HepG2 (cell line): Measurements from ENCODE around the gene KRT6B. TPM values are rescaled to one million over a fixed set of nuclear protein-coding genes. Genes with fewer than 3 reads are reported as not detected.

Source experiments
- ZNF546 ChIP-seq: sonication (generic); formaldehyde crosslinking; conservative IDR thresholded peaks from 2 replicates; pipeline ENCODE4 v1.8.1; 2023; ENCODE audit warnings: mild to moderate bottlenecking, missing genetic modification reagents
- polyA plus RNA-seq, 8 experiments: library from polyadenylated mRNA; depleted of rRNA in 3 of 8; stranded (reverse) in 7 of 8; unstranded in 1 of 8; fragments of >200 nt; fragmentation: Illumina TruSeq in 4 of 8; extraction: Trizol in 4 of 8; gene quantifications; 2 replicates each; pipeline versions ENCODE4 v1.2.1 to v1.2.3, GENCODE V29; 2011 to 2016; ENCODE audit warnings: low read depth in 4 of 8, missing spikeins in 1 of 8, mixed read lengths in 1 of 8; ENCODE audit not compliant: insufficient read depth in 1 of 8
- total RNA-seq, 5 experiments: library from RNA; depleted of rRNA; stranded (reverse); fragments of >200 nt; fragmentation: Illumina TruSeq; extraction: Trizol; gene quantifications; 2 replicates each; pipeline ENCODE4 v1.2.3, GENCODE V29; 2016; ENCODE audit warnings: low read depth in 1 of 5
- TF ChIP-seq, protein P1 (sequence below): sonication (generic); formaldehyde crosslinking; IDR thresholded peaks from 2 replicates; pipeline ENCODE4 v1.8.1; 2023; ENCODE audit warnings: mild to moderate bottlenecking, inconsistent platforms, moderate library complexity, missing genetic modification reagents, borderline replicate concordance
- TF ChIP-seq, protein P2 (sequence below): sonication (generic); formaldehyde crosslinking; IDR thresholded peaks from 2 replicates; pipeline ENCODE4 v1.5.0; 2020; ENCODE audit warnings: mild to moderate bottlenecking, missing genetic modification reagents, borderline replicate concordance

Gene KRT6B
- total and polyA plus RNA-seq, 2 of the 13 experiments (the other 11 are each of a cell fraction or from before 2014, with no cell fraction given), result not detected

DNA sequence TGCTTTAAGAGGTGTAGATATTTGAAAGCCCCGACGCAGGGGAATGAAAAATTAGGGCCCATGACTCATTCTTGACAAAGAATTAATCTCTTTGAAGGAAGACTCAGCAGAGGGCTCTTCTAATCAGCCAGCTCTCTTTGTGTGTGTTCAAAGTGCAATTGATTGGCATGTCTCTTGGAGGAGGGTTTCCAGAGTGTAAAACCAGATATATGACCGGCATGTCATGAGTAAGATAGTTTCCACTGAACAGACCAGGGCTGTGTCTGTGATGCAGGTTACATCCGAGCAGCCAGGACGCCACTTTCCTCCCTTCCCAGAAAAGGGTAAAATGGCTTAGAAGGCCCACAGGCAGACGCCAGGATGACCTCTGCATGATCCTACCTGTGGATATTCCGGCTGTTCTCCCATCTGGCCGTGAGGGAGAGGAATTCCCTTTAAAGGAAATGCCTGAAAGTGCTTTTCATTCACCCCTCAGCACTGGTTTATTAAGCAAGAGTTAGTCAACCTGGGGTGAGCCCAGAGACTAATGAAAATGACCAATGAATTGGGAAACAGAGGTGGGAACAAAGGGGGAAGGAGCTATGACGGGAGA lies 10.5 kb downstream of the KRT6B start (continued):
- TF ChIP-seq, protein P1, sequence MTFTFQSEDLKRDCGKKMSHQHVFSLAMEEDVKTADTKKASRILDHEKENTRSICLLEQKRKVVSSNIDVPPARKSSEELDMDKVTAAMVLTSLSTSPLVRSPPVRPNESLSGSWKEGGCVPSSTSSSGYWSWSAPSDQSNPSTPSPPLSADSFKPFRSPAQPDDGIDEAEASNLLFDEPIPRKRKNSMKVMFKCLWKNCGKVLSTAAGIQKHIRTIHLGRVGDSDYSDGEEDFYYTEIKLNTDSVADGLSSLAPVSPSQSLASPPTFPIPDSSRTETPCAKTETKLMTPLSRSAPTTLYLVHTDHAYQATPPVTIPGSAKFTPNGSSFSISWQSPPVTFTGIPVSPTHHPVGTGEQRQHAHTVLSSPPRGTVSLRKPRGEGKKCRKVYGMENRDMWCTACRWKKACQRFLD (CRISPR knock-in tag), result no peak
- TF ChIP-seq, protein P2, sequence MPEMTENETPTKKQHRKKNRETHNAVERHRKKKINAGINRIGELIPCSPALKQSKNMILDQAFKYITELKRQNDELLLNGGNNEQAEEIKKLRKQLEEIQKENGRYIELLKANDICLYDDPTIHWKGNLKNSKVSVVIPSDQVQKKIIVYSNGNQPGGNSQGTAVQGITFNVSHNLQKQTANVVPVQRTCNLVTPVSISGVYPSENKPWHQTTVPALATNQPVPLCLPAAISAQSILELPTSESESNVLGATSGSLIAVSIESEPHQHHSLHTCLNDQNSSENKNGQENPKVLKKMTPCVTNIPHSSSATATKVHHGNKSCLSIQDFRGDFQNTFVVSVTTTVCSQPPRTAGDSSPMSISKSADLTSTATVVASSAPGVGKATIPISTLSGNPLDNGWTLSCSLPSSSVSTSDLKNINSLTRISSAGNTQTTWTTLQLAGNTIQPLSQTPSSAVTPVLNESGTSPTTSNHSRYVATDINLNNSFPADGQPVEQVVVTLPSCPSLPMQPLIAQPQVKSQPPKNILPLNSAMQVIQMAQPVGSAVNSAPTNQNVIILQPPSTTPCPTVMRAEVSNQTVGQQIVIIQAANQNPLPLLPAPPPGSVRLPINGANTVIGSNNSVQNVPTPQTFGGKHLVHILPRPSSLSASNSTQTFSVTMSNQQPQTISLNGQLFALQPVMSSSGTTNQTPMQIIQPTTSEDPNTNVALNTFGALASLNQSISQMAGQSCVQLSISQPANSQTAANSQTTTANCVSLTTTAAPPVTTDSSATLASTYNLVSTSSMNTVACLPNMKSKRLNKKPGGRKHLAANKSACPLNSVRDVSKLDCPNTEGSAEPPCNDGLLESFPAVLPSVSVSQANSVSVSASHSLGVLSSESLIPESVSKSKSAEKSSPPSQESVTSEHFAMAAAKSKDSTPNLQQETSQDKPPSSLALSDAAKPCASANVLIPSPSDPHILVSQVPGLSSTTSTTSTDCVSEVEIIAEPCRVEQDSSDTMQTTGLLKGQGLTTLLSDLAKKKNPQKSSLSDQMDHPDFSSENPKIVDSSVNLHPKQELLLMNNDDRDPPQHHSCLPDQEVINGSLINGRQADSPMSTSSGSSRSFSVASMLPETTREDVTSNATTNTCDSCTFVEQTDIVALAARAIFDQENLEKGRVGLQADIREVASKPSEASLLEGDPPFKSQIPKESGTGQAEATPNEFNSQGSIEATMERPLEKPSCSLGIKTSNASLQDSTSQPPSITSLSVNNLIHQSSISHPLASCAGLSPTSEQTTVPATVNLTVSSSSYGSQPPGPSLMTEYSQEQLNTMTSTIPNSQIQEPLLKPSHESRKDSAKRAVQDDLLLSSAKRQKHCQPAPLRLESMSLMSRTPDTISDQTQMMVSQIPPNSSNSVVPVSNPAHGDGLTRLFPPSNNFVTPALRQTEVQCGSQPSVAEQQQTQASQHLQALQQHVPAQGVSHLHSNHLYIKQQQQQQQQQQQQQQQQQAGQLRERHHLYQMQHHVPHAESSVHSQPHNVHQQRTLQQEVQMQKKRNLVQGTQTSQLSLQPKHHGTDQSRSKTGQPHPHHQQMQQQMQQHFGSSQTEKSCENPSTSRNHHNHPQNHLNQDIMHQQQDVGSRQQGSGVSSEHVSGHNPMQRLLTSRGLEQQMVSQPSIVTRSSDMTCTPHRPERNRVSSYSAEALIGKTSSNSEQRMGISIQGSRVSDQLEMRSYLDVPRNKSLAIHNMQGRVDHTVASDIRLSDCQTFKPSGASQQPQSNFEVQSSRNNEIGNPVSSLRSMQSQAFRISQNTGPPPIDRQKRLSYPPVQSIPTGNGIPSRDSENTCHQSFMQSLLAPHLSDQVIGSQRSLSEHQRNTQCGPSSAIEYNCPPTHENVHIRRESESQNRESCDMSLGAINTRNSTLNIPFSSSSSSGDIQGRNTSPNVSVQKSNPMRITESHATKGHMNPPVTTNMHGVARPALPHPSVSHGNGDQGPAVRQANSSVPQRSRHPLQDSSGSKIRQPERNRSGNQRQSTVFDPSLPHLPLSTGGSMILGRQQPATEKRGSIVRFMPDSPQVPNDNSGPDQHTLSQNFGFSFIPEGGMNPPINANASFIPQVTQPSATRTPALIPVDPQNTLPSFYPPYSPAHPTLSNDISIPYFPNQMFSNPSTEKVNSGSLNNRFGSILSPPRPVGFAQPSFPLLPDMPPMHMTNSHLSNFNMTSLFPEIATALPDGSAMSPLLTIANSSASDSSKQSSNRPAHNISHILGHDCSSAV (CRISPR knock-in tag), result no peak
- TF ChIP-seq ZNF546 (CRISPR knock-in tag), result no peak
